Measurements from ENCODE around the gene TMEM184C. TPM values are rescaled to one million over a fixed set of nuclear protein-coding genes. Genes with fewer than 3 reads are reported as not detected.

Gene TMEM184C
- total and polyA plus RNA-seq, 5 donors from 2014 or later: 21.4 to 28.2 (median 25.6) TPM

GRCh38 chr4:147581606-147582350 lies 35.4 kb upstream of the TMEM184C start:
- Mint-ChIP-seq H3K36me3 (no peaks in the 10 kb centered on the region), H3K27me3 (peaks cover 41% of the 10 kb centered on the region), H3K9me3 (peaks cover 0 to 9% (median 5%) of the 10 kb centered on the region in 7 donors), H3K27ac (no peak overlapping the region), H3K4me3 (no peak overlapping the region), H3K4me1 (no peaks in the 10 kb centered on the region)
- ATAC-seq (ENCODE audit: low read depth in 2 of 2) (no peak), DNase-seq (no peak)
- H3K27ac ChIP-seq (ENCODE audit: insufficient read depth, low read length, poor library complexity, severe bottlenecking): no peak overlapping the region
- no peaks in the 10 kb centered on the region for H3K36me3 ChIP-seq (ENCODE audit: control insufficient read depth, insufficient read depth, low read length)
- H3K27me3 ChIP-seq (ENCODE audit: control insufficient read depth, insufficient read depth, low read length): peaks cover 17% of the 10 kb centered on the region
- peaks cover 0 to 5% of the 10 kb centered on the region in 2 experiments for H3K9me3 ChIP-seq (ENCODE audit: control insufficient read depth in 2 of 2, low read length in 2 of 2)
- H3K4me1 ChIP-seq (ENCODE audit: control insufficient read depth, insufficient read depth, low read length, poor library complexity, severe bottlenecking): no peaks in the 10 kb centered on the region
- H3K4me3 ChIP-seq (ENCODE audit: low read depth, low read length): no peak overlapping the region

DNA sequence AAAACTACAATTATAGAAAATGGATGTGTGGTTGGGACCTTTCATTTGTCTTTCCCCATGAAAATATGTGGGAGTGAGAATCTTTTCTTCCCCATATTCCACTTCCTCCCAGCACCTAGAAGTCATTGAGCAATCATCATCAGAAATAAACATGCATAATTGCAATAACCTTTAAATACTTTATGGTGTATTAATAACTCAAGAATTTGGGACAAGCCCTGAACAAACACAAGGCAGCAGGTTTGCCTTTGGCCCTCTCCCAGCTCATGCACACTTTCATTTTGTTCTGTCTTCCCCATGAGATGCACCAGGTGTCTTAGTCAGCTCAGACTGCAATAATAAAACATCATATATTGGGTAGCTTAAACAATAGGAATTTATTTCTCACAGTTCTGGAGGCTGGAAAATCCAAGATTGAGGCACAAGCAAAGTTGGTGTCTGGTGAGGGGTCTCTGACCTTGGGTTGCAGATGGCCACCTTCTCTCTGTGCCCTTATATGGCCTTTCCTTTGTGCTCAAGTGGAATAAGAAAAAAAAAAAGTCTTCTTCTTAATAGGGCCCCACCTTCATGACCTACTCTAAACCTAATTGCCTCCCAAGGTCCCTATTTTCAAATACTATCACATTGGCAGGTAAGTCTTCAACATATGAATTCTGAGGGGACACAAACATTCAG lies 34.7 kb upstream of the TMEM184C start:
- Histone ChIP-seq H3K4me3 (ENCODE audit: low read depth, low read length) (no peak overlapping the region), H3K27ac (ENCODE audit: insufficient read depth, low read length, poor library complexity, severe bottlenecking) (no peak overlapping the region), H3K27me3 (ENCODE audit: control insufficient read depth, insufficient read depth, low read length) (peaks cover 17% of the 10 kb centered on the region), H3K4me1 (ENCODE audit: control insufficient read depth, insufficient read depth, low read length, poor library complexity, severe bottlenecking) (no peaks in the 10 kb centered on the region), H3K9me3 (ENCODE audit: control insufficient read depth in 2 of 2, low read length in 2 of 2) (peaks cover 0 to 5% of the 10 kb centered on the region in 2 experiments), H3K36me3 (ENCODE audit: control insufficient read depth, insufficient read depth, low read length) (no peaks in the 10 kb centered on the region)
- H3K4me3 Mint-ChIP-seq: no peak overlapping the region
- H3K27ac Mint-ChIP-seq: peak overlapping the region in 1 of 3 donors; percentile 7
- peaks cover 46% of the 10 kb centered on the region for H3K27me3 Mint-ChIP-seq
- H3K36me3 Mint-ChIP-seq: no peaks in the 10 kb centered on the region
- no peak for ATAC-seq (ENCODE audit: low read depth in 2 of 2)
- H3K4me1 Mint-ChIP-seq: no peaks in the 10 kb centered on the region
- H3K9me3 Mint-ChIP-seq: peaks cover 0 to 9% (median 3%) of the 10 kb centered on the region in 7 donors
- no peak for DNase-seq

DNA sequence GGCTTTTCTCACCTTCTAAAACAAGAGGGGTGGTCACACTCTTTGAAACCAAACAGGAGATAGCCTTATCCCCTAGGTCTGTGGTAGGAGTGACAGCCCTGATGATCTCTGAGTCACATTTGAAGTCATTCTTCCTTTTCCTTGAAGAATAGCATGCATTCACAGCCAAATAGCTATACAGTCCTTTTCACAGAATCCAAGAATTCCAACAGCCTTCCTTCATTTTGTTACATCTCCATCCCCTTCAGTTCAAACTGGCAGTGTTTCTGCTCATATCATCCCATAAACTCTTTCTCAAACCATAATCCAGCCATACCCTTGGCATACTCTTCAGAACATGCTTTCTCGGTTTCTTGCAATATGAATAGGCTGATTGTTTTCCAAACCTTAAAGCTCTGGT lies 33.3 kb upstream of the TMEM184C start:
- Mint-ChIP-seq H3K36me3 (no peaks in the 10 kb centered on the region), H3K27ac (no peak overlapping the region), H3K4me3 (no peak overlapping the region), H3K4me1 (no peaks in the 10 kb centered on the region), H3K9me3 (peaks cover 0 to 9% (median 3%) of the 10 kb centered on the region in 7 donors), H3K27me3 (peaks cover 46% of the 10 kb centered on the region)
- Histone ChIP-seq H3K36me3 (ENCODE audit: control insufficient read depth, insufficient read depth, low read length) (no peaks in the 10 kb centered on the region), H3K27me3 (ENCODE audit: control insufficient read depth, insufficient read depth, low read length) (peaks cover 17% of the 10 kb centered on the region), H3K4me1 (ENCODE audit: control insufficient read depth, insufficient read depth, low read length, poor library complexity, severe bottlenecking) (no peaks in the 10 kb centered on the region), H3K4me3 (ENCODE audit: low read depth, low read length) (no peak overlapping the region), H3K27ac (ENCODE audit: insufficient read depth, low read length, poor library complexity, severe bottlenecking) (no peak overlapping the region), H3K9me3 (ENCODE audit: control insufficient read depth in 2 of 2, low read length in 2 of 2) (peaks cover 0 to 5% of the 10 kb centered on the region in 2 experiments)
- no peak for DNase-seq
- ATAC-seq (ENCODE audit: low read depth in 2 of 2): no peak

GRCh38 chr4:147586032-147586431 lies 31.2 kb upstream of the TMEM184C start:
- H3K27me3 ChIP-seq (ENCODE audit: control insufficient read depth, insufficient read depth, low read length): peaks cover 17% of the 10 kb centered on the region
- Mint-ChIP-seq H3K36me3 (no peaks in the 10 kb centered on the region), H3K27ac (no peak overlapping the region), H3K4me1 (peaks cover 0 to 2% (median 0%) of the 10 kb centered on the region in 4 donors), H3K27me3 (peaks cover 44% of the 10 kb centered on the region), H3K4me3 (no peak overlapping the region), H3K9me3 (peaks cover 0 to 7% (median 2%) of the 10 kb centered on the region in 7 donors)
- DNase-seq: no peak
- H3K36me3 ChIP-seq (ENCODE audit: control insufficient read depth, insufficient read depth, low read length): no peaks in the 10 kb centered on the region
- no peak for ATAC-seq (ENCODE audit: low read depth in 2 of 2)
- no peaks in the 10 kb centered on the region for H3K4me1 ChIP-seq (ENCODE audit: control insufficient read depth, insufficient read depth, low read length, poor library complexity, severe bottlenecking)
- H3K27ac ChIP-seq (ENCODE audit: insufficient read depth, low read length, poor library complexity, severe bottlenecking): no peak overlapping the region
- H3K9me3 ChIP-seq (ENCODE audit: control insufficient read depth in 2 of 2, low read length in 2 of 2): peaks cover 0 to 5% of the 10 kb centered on the region in 2 experiments
- no peak overlapping the region for H3K4me3 ChIP-seq (ENCODE audit: low read depth, low read length)

DNA sequence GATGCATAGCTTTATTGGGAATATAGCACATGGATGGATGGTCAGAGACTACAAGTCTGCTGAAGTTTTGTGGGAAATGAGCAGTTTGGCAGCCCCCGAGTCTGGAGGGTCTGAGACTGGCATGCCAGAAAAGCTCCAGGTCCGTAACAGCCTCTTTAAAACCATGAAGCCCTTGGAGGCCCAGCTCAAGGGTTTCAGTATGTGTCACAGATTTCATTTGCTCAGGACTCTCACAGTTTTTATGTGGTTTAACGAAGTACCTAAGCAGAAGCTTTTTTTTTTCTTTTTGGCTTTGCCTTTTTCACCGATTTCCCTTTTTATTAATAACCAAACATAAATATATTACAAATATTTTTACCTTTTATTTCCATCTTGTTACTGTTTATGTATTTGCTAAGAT lies 30.6 kb upstream of the TMEM184C start:
- DNase-seq: no peak
- peaks cover 38% of the 10 kb centered on the region for H3K27me3 Mint-ChIP-seq
- Histone ChIP-seq H3K27me3 (ENCODE audit: control insufficient read depth, insufficient read depth, low read length) (peaks cover 20% of the 10 kb centered on the region), H3K27ac (ENCODE audit: insufficient read depth, low read length, poor library complexity, severe bottlenecking) (no peak overlapping the region), H3K36me3 (ENCODE audit: control insufficient read depth, insufficient read depth, low read length) (no peaks in the 10 kb centered on the region), H3K4me3 (ENCODE audit: low read depth, low read length) (no peak overlapping the region), H3K4me1 (ENCODE audit: control insufficient read depth, insufficient read depth, low read length, poor library complexity, severe bottlenecking) (no peaks in the 10 kb centered on the region), H3K9me3 (ENCODE audit: control insufficient read depth in 2 of 2, low read length in 2 of 2) (peaks cover 0 to 5% of the 10 kb centered on the region in 2 experiments)
- peaks cover 0 to 2% (median 0%) of the 10 kb centered on the region in 4 donors for H3K4me1 Mint-ChIP-seq
- H3K9me3 Mint-ChIP-seq: peaks cover 0 to 7% (median 2%) of the 10 kb centered on the region in 7 donors
- no peaks in the 10 kb centered on the region for H3K36me3 Mint-ChIP-seq
- no peak overlapping the region for H3K27ac Mint-ChIP-seq
- H3K4me3 Mint-ChIP-seq: no peak overlapping the region
- ATAC-seq (ENCODE audit: low read depth in 2 of 2): no peak

- Histone ChIP-seq H3K27me3 (ENCODE audit: control insufficient read depth, insufficient read depth, low read length) (peaks cover 20% of the 10 kb centered on the region), H3K9me3 (ENCODE audit: control insufficient read depth in 2 of 2, low read length in 2 of 2) (peaks cover 0 to 5% of the 10 kb centered on the region in 2 experiments), H3K36me3 (ENCODE audit: control insufficient read depth, insufficient read depth, low read length) (no peaks in the 10 kb centered on the region), H3K27ac (ENCODE audit: insufficient read depth, low read length, poor library complexity, severe bottlenecking) (no peak overlapping the region), H3K4me3 (ENCODE audit: low read depth, low read length) (no peak overlapping the region), H3K4me1 (ENCODE audit: control insufficient read depth, insufficient read depth, low read length, poor library complexity, severe bottlenecking) (no peaks in the 10 kb centered on the region)
- Mint-ChIP-seq H3K36me3 (no peaks in the 10 kb centered on the region), H3K4me3 (no peak overlapping the region), H3K9me3 (peaks cover 0 to 7% (median 2%) of the 10 kb centered on the region in 7 donors), H3K27me3 (peaks cover 35% of the 10 kb centered on the region), H3K27ac (no peak overlapping the region), H3K4me1 (peaks cover 0 to 2% (median 0%) of the 10 kb centered on the region in 4 donors)
- ATAC-seq (ENCODE audit: low read depth in 2 of 2) (no peak), DNase-seq (no peak)
These were observed 30.2 kb upstream of the TMEM184C start for GRCh38 chr4:147587041-147587440.

DNA sequence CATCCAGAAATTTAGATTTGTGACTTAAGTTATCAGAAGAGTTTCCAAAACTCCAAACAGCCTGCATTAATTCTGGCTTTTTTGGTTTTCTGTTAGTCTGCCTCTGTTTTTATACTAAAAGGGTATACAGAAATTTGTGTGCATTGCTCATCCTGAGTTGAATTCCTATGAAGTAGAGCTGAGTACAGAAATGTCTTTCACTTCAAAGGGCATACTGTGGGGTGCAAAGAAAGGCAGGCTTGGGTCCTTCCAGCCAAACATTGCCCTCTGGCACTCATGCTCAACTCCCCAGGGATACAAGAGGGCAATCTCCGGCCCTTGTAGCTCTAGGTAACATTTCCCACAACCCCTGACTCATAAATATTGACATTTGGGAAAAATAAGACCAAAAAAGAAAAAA lies 27.6 kb upstream of the TMEM184C start:
- Histone ChIP-seq H3K27ac (ENCODE audit: insufficient read depth, low read length, poor library complexity, severe bottlenecking) (no peak overlapping the region), H3K4me3 (ENCODE audit: low read depth, low read length) (no peak overlapping the region), H3K27me3 (ENCODE audit: control insufficient read depth, insufficient read depth, low read length) (peaks cover 18% of the 10 kb centered on the region), H3K36me3 (ENCODE audit: control insufficient read depth, insufficient read depth, low read length) (no peaks in the 10 kb centered on the region), H3K9me3 (ENCODE audit: control insufficient read depth in 2 of 2, low read length in 2 of 2) (peaks cover 0 to 2% of the 10 kb centered on the region in 2 experiments), H3K4me1 (ENCODE audit: control insufficient read depth, insufficient read depth, low read length, poor library complexity, severe bottlenecking) (no peaks in the 10 kb centered on the region)
- ATAC-seq (ENCODE audit: low read depth in 2 of 2) (no peak), DNase-seq (no peak)
- Mint-ChIP-seq H3K27ac (no peak overlapping the region), H3K4me1 (peaks cover 0 to 2% (median 0%) of the 10 kb centered on the region in 4 donors), H3K4me3 (no peak overlapping the region), H3K36me3 (no peaks in the 10 kb centered on the region), H3K27me3 (peaks cover 22% of the 10 kb centered on the region), H3K9me3 (peaks cover 0 to 5% (median 0%) of the 10 kb centered on the region in 7 donors)

All from CD4-positive, CD25-positive, alpha-beta regulatory T cell (primary cell).